HCT116 (cell line): ENCODE results near the gene SAMMSON. TPM values are rescaled to one million over a fixed set of nuclear protein-coding genes. Genes with fewer than 3 reads are reported as not detected.

ENCODE experiments used
- ATAC-seq: fragments of 200-7000 bp; cut with Tn5 transposase; 2 replicates; pipeline ENCODE4 v1.9.1; 2020; ENCODE audit warnings: mild to moderate bottlenecking, moderate library complexity
- BruUV-seq: library from RNA; stranded (reverse); fragments of 400-500 nt; replicated peaks from 2 replicates; lab custom pipeline; 2021; lab: Mats Ljungman, UMichigan
- CTCF ChIA-PET: fragments of 300-600 bp; sonication (Branson Sonifier 250); formaldehyde crosslinking; loops from one replicate; lab custom pipeline; 2021; ENCODE audit warnings: antibody characterized with exemption; lab: Charles Lee
- POLR2A ChIA-PET: fragments of 300-600, 350-600 bp; sonication (Branson Sonifier 250); formaldehyde crosslinking; loops from one replicate; lab custom pipeline; 2021; ENCODE audit warnings: antibody characterized with exemption; lab: Charles Lee
- RAD21 ChIA-PET, 2 experiments: fragments of 300-600 bp; sonication (Branson Sonifier 250); formaldehyde crosslinking; loops; one replicate each; lab custom pipeline; 2023; ENCODE audit warnings: low total read pairs in 2 of 2; ENCODE audit not compliant: uncharacterized antibody in 2 of 2, unreplicated experiment in 2 of 2, low non-redundant PET in 1 of 2; lab: Charles Lee
- DNase-seq: peaks from one replicate; pipeline ENCODE4 v3.0.0-alpha.2; 2010; ENCODE audit warnings: low read depth, low spot score
- H2AFZ ChIP-seq: fragments of 200-600 bp; shearing (Covaris generic), sonication (generic); 2 replicates; pipeline ENCODE4 v1.6.1; 2017; ENCODE audit warnings: low read depth, mixed run types, mixed read lengths, antibody characterized with exemption, low read length; ENCODE audit not compliant: poor library complexity, severe bottlenecking
- H3K27ac ChIP-seq: 2 replicates; pipeline ENCODE4 v1.5.1; 2012; ENCODE audit warnings: low read depth, low read length
- H3K27me3 ChIP-seq: fragments of 200-600 bp; sonication (generic); 2 replicates; pipeline ENCODE4 v1.6.1; 2016; ENCODE audit warnings: mixed run types, low read length, mixed read lengths; ENCODE audit not compliant: insufficient read depth
- H3K36me3 ChIP-seq, 2 experiments: fragments of 200-500 bp in 1 of 2; fragments of 200-600 bp in 1 of 2; sonication (Bioruptor generic) in 1 of 2; sonication (generic) in 1 of 2; 2 replicates each; pipeline versions ENCODE4 v1.5.1 to v1.6.1; 2014 to 2016; ENCODE audit warnings: low read length in 2 of 2, inconsistent platforms in 1 of 2, mixed read lengths in 1 of 2, mixed run types in 1 of 2; ENCODE audit not compliant: insufficient read depth in 2 of 2, control insufficient read depth in 1 of 2
- H3K4me1 ChIP-seq, 2 experiments: fragments of 200-600 bp in 1 of 2; sonication (generic) in 1 of 2; 2 replicates each; pipeline versions ENCODE4 v1.5.1 to v1.6.1; 2012 to 2017; ENCODE audit warnings: low read length in 2 of 2, inconsistent platforms in 1 of 2, mild to moderate bottlenecking in 1 of 2, mixed read lengths in 1 of 2, mixed run types in 1 of 2, moderate library complexity in 1 of 2; ENCODE audit not compliant: insufficient read depth in 2 of 2, control insufficient read depth in 1 of 2
- H3K4me2 ChIP-seq: fragments of 200-600 bp; sonication (generic); 2 replicates; pipeline ENCODE4 v1.6.1; 2017; ENCODE audit warnings: mixed run types, low read length, mixed read lengths
- H3K4me3 ChIP-seq, 2 experiments: fragments of 200-600 bp in 1 of 2; sonication (generic) in 1 of 2; replicated peaks in 1 of 2; 2 replicates each; pipeline ENCODE4 v1.5.1; 2011 to 2016; ENCODE audit warnings: low read length in 2 of 2, control low read depth in 1 of 2, low read depth in 1 of 2, mild to moderate bottlenecking in 1 of 2, mixed read lengths in 1 of 2, mixed run types in 1 of 2
- H3K79me2 ChIP-seq: fragments of 200-600 bp; sonication (generic); 2 replicates; pipeline ENCODE4 v1.6.1; 2017; ENCODE audit warnings: mild to moderate bottlenecking, mixed run types, low read length, moderate library complexity, mixed read lengths; ENCODE audit not compliant: insufficient read depth
- H3K9ac ChIP-seq: fragments of 200-600 bp; sonication (generic); 2 replicates; pipeline ENCODE4 v1.6.1; 2016; ENCODE audit warnings: low read length, mixed read lengths
- H3K9me2 ChIP-seq: fragments of 200-600 bp; sonication (generic), shearing (Covaris generic); 2 replicates; pipeline ENCODE4 v1.6.1; 2017; ENCODE audit warnings: mixed run types, mild to moderate bottlenecking, moderate library complexity; ENCODE audit not compliant: insufficient read depth
- H3K9me3 ChIP-seq, 2 experiments: fragments of 200-500 bp in 1 of 2; fragments of 200-600 bp in 1 of 2; sonication (Bioruptor generic) in 1 of 2; sonication (generic) in 1 of 2; 2 replicates each; pipeline ENCODE4 v1.6.1; 2014 to 2017; ENCODE audit warnings: low read length in 2 of 2, mixed read lengths in 2 of 2, inconsistent platforms in 1 of 2, low read depth in 1 of 2, mild to moderate bottlenecking in 1 of 2, mixed run types in 1 of 2, moderate library complexity in 1 of 2; ENCODE audit not compliant: control insufficient read depth in 1 of 2, insufficient read depth in 1 of 2
- H4K20me1 ChIP-seq: fragments of 200-600 bp; sonication (generic), shearing (Covaris generic); 2 replicates; pipeline ENCODE4 v1.6.1; 2017; ENCODE audit warnings: mixed run types, mild to moderate bottlenecking, moderate library complexity; ENCODE audit not compliant: insufficient read depth
- EGR1 ChIP-seq: IDR thresholded peaks from 2 replicates; pipeline ENCODE4 v1.6.1; 2012; ENCODE audit warnings: low read depth
- ELF1 ChIP-seq: IDR thresholded peaks from 2 replicates; pipeline ENCODE4 v1.6.1; 2012; ENCODE audit warnings: low read depth, borderline replicate concordance
- EZH2 ChIP-seq: fragments of 200-600 bp; sonication (generic); IDR thresholded peaks from 2 replicates; pipeline ENCODE4 v1.6.1; 2017; ENCODE audit warnings: antibody characterized with exemption, mixed run types
- FOSL1 ChIP-seq: IDR thresholded peaks from 2 replicates; pipeline ENCODE4 v1.6.1; 2012; ENCODE audit warnings: low read depth
- POLR2AphosphoS5 ChIP-seq: IDR thresholded peaks from 2 replicates; pipeline ENCODE4 v1.6.1; 2011; ENCODE audit warnings: mild to moderate bottlenecking, low read depth, low read length, moderate library complexity
- RAD21 ChIP-seq: IDR thresholded peaks from 2 replicates; pipeline ENCODE4 v1.6.1; 2012; ENCODE audit warnings: low read depth, mild to moderate bottlenecking
- SIN3A ChIP-seq: IDR thresholded peaks from 2 replicates; pipeline ENCODE4 v1.6.1; 2012; ENCODE audit warnings: low read depth
- SP1 ChIP-seq: IDR thresholded peaks from 2 replicates; pipeline ENCODE4 v1.6.1; 2012; ENCODE audit warnings: low read depth
- TCF7L2 ChIP-seq: IDR thresholded peaks from 2 replicates; pipeline ENCODE4 v1.7.0; 2011; ENCODE audit warnings: borderline replicate concordance, inconsistent platforms; ENCODE audit not compliant: insufficient read depth, insufficient read length; ENCODE audit errors: extremely low read depth
- YY1 ChIP-seq: IDR thresholded peaks from 2 replicates; pipeline ENCODE4 v1.6.1; 2011; ENCODE audit warnings: low read length, low read depth, moderate library complexity, mild to moderate bottlenecking; ENCODE audit not compliant: insufficient replicate concordance; ENCODE audit errors: extremely low read depth
- ZFX ChIP-seq: fragments of 450-650 bp; IDR thresholded peaks from 2 replicates; pipeline ENCODE4 v1.6.1; 2017
- ZNF274 ChIP-seq: fragments of 200-500 bp; sonication (Bioruptor generic); IDR thresholded peaks from 2 replicates; pipeline ENCODE4 v1.6.1; 2014; ENCODE audit warnings: mild to moderate bottlenecking, low read depth, low read length, inconsistent platforms
- intact Hi-C: fragments of 100-400 bp; cut with micrococcal nuclease; formaldehyde crosslinking; loops from 2 replicates; pipeline ENCODE4 v1.10.0; 2022
- total RNA-seq: library from RNA; stranded (reverse); gene quantifications from one replicate; pipeline ENCODE4 v1.2.1, GENCODE V29; 2021; ENCODE audit not compliant: unreplicated experiment
- TF ChIP-seq, protein P1 (sequence below), 3 experiments: fragments of 200-600 bp in 1 of 3; sonication (generic) in 1 of 3; IDR thresholded peaks in 2 of 3; conservative IDR thresholded peaks in 1 of 3; 2 replicates each; pipeline ENCODE4 v1.5.1; 2012 to 2017; ENCODE audit warnings: low read depth in 2 of 3, low read length in 2 of 3, antibody characterized with exemption in 1 of 3, borderline replicate concordance in 1 of 3, control low read depth in 1 of 3, mild to moderate bottlenecking in 1 of 3, mixed read lengths in 1 of 3, mixed run types in 1 of 3, moderate library complexity in 1 of 3; ENCODE audit not compliant: insufficient read depth in 1 of 3
- TF ChIP-seq, protein P2 (sequence below): IDR thresholded peaks from 2 replicates; pipeline ENCODE4 v1.6.1; 2012
- TF ChIP-seq, protein P3 (sequence below): IDR thresholded peaks from 2 replicates; pipeline ENCODE4 v1.6.1; 2012
- TF ChIP-seq, protein P4 (sequence below): IDR thresholded peaks from 2 replicates; pipeline ENCODE4 v1.6.1; 2012; ENCODE audit warnings: low read depth

SAMMSON gene
- total RNA-seq, 1 experiment from 2014 or later = not detected

DNA sequence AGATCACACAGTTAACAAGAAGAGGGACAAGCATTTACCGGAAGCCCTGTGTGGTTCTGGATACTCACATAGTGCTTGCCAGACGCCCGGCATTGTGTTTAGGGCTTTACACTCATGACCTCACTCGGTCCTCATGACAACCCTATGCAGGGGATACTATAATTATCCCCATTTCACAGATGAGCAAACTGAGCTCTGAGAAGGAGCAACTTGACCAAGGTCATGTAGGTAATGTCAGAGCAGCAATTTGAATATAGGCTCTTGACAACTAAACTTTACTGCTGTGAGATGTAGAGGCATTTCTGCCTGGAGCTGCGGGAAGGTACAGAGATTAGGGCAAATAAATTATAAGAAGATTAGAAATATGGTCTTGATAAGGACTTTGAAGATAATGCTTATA lies 70.0 kb downstream of the SAMMSON start:
- ATAC-seq = no peak

More for the DNA sequence above, 70.0 kb downstream of the SAMMSON start:
- Histone ChIP-seq H3K36me3 (no peaks in the 10 kb centered on the region), H3K4me1 (no peaks in the 10 kb centered on the region), H3K9me2 (no peaks in the 10 kb centered on the region), H4K20me1 (no peaks in the 10 kb centered on the region), H3K4me3 (no peak overlapping the region), H3K27ac (no peak overlapping the region), H3K79me2 (no peaks in the 10 kb centered on the region), H3K27me3 (no peaks in the 10 kb centered on the region), H3K4me2 (no peak overlapping the region), H2AFZ (no peak overlapping the region), H3K9me3 (0 out of 4 replicates have a peak, but pooled peaks cover 0 to 3% of the 10 kb centered on the region in 2 experiments), H3K9ac (no peak overlapping the region)
- no peak for DNase-seq
- ChIA-PET CTCF (interaction anchor here (1.5 kb wide), 1 partner anchor 21 kb away, joined by 5 read pairs; no protein-coding TSS in a partner anchor), RAD21 (no interaction called here), POLR2A (no interaction called here)
- TF ChIP-seq, protein P1, sequence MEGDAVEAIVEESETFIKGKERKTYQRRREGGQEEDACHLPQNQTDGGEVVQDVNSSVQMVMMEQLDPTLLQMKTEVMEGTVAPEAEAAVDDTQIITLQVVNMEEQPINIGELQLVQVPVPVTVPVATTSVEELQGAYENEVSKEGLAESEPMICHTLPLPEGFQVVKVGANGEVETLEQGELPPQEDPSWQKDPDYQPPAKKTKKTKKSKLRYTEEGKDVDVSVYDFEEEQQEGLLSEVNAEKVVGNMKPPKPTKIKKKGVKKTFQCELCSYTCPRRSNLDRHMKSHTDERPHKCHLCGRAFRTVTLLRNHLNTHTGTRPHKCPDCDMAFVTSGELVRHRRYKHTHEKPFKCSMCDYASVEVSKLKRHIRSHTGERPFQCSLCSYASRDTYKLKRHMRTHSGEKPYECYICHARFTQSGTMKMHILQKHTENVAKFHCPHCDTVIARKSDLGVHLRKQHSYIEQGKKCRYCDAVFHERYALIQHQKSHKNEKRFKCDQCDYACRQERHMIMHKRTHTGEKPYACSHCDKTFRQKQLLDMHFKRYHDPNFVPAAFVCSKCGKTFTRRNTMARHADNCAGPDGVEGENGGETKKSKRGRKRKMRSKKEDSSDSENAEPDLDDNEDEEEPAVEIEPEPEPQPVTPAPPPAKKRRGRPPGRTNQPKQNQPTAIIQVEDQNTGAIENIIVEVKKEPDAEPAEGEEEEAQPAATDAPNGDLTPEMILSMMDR (IDR thresholded peaks at IDR 0.05 in 2 of 3, conservative IDR thresholded peaks at IDR 0.05 in 1 of 3; ENCODE audit: borderline replicate concordance in 1 of 3, insufficient read depth in 1 of 3, low read depth in 2 of 3, low read length in 2 of 3) = no peak
- TF ChIP-seq SIN3A = no peak
- TF ChIP-seq SP1 = no peak
- TF ChIP-seq POLR2AphosphoS5 = no peak
- TF ChIP-seq, protein P2, sequence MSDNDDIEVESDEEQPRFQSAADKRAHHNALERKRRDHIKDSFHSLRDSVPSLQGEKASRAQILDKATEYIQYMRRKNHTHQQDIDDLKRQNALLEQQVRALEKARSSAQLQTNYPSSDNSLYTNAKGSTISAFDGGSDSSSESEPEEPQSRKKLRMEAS = no peak
- TF ChIP-seq, protein P3, sequence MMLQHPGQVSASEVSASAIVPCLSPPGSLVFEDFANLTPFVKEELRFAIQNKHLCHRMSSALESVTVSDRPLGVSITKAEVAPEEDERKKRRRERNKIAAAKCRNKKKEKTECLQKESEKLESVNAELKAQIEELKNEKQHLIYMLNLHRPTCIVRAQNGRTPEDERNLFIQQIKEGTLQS = no peak
- TF ChIP-seq YY1 = no peak
- TF ChIP-seq RAD21 = no peak
- TF ChIP-seq ZFX = no peak
- no peak for TF ChIP-seq TCF7L2
- no peak for TF ChIP-seq ELF1
- TF ChIP-seq, protein P4, sequence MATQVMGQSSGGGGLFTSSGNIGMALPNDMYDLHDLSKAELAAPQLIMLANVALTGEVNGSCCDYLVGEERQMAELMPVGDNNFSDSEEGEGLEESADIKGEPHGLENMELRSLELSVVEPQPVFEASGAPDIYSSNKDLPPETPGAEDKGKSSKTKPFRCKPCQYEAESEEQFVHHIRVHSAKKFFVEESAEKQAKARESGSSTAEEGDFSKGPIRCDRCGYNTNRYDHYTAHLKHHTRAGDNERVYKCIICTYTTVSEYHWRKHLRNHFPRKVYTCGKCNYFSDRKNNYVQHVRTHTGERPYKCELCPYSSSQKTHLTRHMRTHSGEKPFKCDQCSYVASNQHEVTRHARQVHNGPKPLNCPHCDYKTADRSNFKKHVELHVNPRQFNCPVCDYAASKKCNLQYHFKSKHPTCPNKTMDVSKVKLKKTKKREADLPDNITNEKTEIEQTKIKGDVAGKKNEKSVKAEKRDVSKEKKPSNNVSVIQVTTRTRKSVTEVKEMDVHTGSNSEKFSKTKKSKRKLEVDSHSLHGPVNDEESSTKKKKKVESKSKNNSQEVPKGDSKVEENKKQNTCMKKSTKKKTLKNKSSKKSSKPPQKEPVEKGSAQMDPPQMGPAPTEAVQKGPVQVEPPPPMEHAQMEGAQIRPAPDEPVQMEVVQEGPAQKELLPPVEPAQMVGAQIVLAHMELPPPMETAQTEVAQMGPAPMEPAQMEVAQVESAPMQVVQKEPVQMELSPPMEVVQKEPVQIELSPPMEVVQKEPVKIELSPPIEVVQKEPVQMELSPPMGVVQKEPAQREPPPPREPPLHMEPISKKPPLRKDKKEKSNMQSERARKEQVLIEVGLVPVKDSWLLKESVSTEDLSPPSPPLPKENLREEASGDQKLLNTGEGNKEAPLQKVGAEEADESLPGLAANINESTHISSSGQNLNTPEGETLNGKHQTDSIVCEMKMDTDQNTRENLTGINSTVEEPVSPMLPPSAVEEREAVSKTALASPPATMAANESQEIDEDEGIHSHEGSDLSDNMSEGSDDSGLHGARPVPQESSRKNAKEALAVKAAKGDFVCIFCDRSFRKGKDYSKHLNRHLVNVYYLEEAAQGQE = no peak
- TF ChIP-seq EGR1 = no peak
- TF ChIP-seq EZH2 = no peak
- TF ChIP-seq FOSL1 = no peak
- no peak for TF ChIP-seq ZNF274
- intact Hi-C loops = loop anchor here (5.0 to 10.0 kb wide), 2 partner anchors 288 to 1785 kb away; no protein-coding TSS in a partner anchor
- no TSS peak for BruUV-seq
